ENCODE data around the gene CYP1B1.

- TF ChIP-seq POLR2A (IDR thresholded peaks at IDR 0.05; ENCODE audit: low read length) (no peak), GATA1 (IDR thresholded peaks at IDR 0.05; ENCODE audit: low read depth, low read length) (no peak)
Measured at GRCh38 chr2:38073211-38074057, 2.5 kb downstream of the CYP1B1 start.
